C4-2B (cell line): ENCODE results near the gene ILRUN.
"Not testable (repeated sequence)": the region's sequence is repeated elsewhere in the genome, so short reads cannot be mapped to it uniquely, and the experiment has no call there.

Experiments
- H3K27ac ChIP-seq: fragments of 450-650 bp; 2 replicates; pipeline ENCODE4 v1.5.1; 2017
- ZFX ChIP-seq: fragments of 450-650 bp; IDR thresholded peaks from 2 replicates; pipeline ENCODE4 v1.6.1; 2017
- TF ChIP-seq, protein P1 (sequence below): fragments of 450-650 bp; conservative IDR thresholded peaks from 2 replicates; pipeline ENCODE4 v1.5.1; 2017; ENCODE audit warnings: mild to moderate bottlenecking

ILRUN gene

DNA sequence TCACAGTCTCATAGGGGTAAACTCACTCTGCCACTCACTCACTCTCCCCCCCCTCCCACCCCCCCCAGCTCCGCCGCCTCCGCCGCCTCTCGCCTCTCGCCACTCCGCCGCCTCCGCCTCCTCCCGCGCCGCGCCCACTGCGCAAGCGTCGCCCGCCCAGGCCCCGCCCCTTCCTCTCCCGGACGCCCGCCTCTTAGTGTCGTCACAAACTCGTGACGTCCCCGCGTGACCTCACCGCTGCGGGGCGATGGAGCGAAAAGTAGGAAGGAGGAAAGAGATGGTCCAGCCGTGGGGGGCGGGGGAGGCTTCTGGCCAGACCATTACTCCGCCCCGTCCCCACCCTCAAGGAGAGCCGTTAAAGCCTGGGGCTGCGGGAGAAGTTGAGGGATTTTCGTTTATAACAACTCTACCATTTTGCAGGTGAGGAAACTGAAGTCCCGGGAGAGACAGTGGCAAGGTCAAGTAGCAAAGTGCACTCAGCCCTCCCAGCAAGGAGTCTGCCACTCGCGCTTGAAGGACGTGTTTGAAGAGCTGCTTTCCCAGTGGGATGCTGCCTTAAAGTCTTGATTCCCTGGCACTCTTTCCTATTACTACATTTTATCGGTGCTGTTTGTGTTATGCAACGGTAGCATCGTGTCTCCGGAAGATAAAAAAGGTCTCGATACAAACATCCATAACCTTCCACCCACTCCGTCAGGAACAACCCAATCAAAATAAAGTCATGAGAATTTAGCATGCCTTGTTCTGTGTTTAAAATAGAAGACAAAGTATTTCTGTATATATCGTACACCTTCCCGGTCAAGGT lies at the start of gene ILRUN:
TSS of gene ILRUN (minus strand) at position 29 of the 805 bp plus-strand sequence. CDS start 164 bp downstream, outside the sequence.
- peak within 1 kb of the TSS; percentile 87 for H3K27ac ChIP-seq
- no peak for TF ChIP-seq ZFX
- TF ChIP-seq, protein P1, sequence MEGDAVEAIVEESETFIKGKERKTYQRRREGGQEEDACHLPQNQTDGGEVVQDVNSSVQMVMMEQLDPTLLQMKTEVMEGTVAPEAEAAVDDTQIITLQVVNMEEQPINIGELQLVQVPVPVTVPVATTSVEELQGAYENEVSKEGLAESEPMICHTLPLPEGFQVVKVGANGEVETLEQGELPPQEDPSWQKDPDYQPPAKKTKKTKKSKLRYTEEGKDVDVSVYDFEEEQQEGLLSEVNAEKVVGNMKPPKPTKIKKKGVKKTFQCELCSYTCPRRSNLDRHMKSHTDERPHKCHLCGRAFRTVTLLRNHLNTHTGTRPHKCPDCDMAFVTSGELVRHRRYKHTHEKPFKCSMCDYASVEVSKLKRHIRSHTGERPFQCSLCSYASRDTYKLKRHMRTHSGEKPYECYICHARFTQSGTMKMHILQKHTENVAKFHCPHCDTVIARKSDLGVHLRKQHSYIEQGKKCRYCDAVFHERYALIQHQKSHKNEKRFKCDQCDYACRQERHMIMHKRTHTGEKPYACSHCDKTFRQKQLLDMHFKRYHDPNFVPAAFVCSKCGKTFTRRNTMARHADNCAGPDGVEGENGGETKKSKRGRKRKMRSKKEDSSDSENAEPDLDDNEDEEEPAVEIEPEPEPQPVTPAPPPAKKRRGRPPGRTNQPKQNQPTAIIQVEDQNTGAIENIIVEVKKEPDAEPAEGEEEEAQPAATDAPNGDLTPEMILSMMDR = no peak

DNA sequence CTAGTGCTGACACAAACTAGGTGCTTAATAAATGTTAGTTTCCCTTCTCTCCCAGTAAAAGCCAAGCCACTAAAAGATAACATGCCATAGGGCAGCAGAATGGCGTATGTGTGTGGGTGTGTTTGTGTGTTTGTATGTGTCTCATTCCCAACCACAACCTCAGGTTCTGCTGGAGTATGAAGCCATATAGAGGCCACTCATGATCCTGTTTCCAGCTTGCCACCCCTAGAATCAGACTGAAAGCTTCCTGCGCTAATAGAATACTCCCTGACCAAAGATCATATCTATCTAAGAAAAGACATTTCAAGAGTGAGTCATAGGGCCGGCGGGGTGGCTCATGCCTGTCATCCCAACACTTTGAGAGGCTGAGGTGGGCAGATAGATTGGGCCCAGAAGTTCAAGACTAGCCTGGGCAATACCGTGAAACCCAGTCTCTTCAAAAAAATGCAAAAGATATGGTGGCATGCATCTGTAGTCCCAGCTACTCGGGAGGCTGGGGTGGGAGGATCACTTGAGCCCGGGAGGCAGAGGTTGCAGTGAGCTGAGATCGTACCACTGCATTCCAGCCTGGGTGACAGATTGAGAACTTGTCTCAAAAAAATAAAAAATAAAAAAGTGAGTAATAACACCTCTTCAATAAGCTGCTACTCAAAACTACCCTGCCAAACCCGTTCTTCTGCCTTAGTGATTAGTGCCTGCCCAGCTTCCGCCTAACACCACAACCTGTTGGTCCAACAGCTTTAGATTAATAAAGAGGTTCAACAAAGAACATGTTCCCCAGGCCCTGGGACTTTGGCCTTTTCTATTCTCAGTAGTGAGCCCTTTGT lies 48.9 kb upstream of the ILRUN start:
- TF ChIP-seq, protein P1 = no peak
- no peak for TF ChIP-seq ZFX
- H3K27ac ChIP-seq = peak overlapping the region; percentile 11; the same call in 1 of the 2 replicates

DNA sequence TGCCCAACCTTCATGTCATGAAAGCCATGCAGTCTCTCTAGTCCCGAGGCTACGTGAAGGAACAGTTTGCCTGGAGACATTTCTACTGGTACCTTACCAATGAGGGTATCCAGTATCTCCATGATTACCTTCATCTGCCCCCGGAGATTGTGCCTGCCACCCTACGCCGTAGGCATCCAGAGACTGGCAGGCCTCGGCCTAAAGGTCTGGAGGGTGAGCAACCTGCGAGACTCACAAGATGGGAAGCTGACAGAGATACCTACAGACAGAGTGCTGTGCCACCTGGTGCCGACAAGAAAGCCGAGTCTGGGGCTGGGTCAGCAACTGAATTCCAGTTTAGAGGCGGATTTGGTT lies 47.7 kb upstream of the ILRUN start:
- not testable (repeated sequence) for H3K27ac ChIP-seq

DNA sequence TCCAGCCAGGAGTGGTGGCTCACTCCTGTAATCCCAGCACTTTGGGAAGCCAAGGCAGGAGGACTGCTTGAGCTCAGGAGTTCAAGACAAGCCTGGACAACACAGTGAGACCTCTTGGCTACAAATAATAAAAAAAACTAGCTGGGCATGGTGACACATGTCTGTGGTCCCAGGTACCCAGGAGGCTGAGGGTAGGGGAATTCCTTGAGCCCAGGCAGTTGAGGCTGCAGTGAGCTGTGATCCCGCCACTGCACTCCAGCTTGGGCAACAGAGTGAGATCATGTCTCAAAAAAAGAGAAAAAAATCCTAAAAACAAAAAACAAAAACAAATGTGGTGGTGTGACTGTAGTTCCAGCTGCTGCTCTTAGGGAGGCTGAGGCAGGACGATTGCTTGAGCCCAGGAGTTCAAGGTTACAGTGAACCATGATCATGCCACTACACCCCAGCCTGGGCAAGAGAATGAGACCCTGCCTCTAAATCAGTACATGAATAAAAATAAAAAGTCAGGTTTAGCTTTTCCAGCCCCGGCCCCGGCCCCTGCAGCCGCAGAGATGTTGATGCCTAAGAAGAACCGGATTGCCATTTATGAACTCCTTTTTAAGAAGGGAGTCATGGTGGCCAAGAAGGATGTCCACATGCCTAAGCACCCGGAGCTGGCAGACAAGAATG lies 47.2 kb upstream of the ILRUN start:
- H3K27ac ChIP-seq = no peak overlapping the region
- no peak for TF ChIP-seq ZFX
- TF ChIP-seq, protein P1 = no peak

DNA sequence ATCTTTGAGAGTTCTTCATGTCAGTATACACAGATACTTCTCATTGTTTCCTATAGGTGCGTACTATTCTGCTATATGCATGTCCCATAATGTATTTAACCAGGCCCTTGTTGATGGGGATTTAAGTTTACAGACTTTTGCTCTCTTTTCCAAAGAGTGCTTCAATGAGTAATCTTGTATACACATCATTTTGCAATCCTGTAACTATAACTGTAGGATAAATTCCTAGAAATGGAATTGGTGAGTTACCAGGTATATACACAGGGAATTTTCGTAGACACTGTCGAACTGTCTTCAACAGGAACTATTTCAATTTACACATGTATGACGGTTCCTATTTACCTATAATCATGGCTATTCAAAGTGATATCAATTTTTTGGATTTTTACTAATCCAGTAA lies 45.5 kb upstream of the ILRUN start:
- H3K27ac ChIP-seq = no peak overlapping the region
- TF ChIP-seq, protein P1 = no peak
- TF ChIP-seq ZFX = no peak

DNA sequence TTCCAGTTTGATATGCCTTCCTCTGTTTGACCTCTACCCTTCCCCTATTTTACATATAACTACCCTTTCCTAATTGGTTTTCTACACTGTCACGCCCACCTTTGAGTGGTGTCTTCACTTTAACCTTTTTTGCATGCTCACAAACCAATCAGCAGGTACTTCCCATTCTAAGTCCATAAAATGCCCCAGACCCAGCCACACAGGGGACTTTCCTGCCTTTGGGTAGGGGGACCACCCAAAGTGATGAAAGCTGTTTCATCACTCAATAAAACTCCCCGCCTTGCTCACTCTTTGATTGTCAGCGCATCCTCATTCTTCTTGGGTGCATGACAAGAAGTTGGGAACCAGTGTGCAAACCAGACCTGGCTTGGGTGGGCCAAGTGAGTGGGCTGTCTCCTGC lies 40.3 kb upstream of the ILRUN start:
- no peak overlapping the region for H3K27ac ChIP-seq
- TF ChIP-seq, protein P1 = no peak
- TF ChIP-seq ZFX = no peak

DNA sequence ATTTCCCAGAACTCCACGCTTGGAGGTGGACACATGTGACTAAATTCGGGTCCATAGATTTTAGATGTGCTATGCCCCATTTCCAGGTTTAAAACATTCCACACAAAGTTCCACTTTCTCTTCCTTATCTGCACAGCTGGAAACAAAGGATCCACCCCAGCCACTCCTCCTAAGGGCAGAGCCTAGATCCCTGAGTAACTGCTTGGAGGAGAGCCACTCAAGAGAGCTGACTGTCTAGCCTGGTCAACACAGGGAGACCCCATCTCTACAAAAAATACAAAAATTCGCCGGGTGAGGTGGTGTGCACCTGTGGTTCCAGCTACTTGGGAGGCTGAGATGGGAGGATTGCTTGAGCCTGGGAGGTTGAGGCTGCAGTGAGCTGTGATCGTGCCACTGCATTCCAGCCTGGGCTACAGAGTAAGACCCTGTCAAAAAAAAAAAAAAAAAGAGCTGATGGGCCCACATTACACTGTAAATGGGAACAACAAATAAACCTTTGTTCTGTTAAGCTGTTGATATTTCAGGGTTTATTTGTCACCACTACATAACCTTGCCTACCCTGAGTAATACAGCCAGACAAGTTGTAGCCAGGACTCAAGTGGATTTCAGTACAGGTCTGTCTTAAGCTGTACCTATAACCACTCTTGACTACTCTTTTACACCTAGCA lies 35.0 kb upstream of the ILRUN start:
- TF ChIP-seq, protein P1 = no peak
- TF ChIP-seq ZFX = no peak
- no peak overlapping the region for H3K27ac ChIP-seq
